Neural cell (in vitro differentiated cells): ENCODE results near the gene CELF4. TPM values are rescaled to one million over a fixed set of nuclear protein-coding genes. Genes with fewer than 3 reads are reported as not detected.

Experiments
- H2AFZ ChIP-seq: fragments of 200-600, 300-800 bp; sonication (generic), shearing (Covaris generic); 2 replicates; pipeline ENCODE4 v1.6.0; 2014; ENCODE audit warnings: low read depth, mild to moderate bottlenecking, antibody characterized with exemption, low read length, moderate library complexity
- H3F3A ChIP-seq: fragments of 200-600 bp; shearing (Covaris generic); 2 replicates; pipeline ENCODE4 v1.6.1; 2016; ENCODE audit warnings: mild to moderate bottlenecking, moderate library complexity, mixed read lengths, antibody characterized with exemption, low read length; ENCODE audit not compliant: insufficient read depth, poor library complexity, severe bottlenecking
- H3K27ac ChIP-seq: fragments of 200-600, 300-800 bp; sonication (generic), shearing (Covaris generic); 2 replicates; pipeline ENCODE4 v1.5.1; 2014; ENCODE audit warnings: mild to moderate bottlenecking, low read length, moderate library complexity
- H3K27me3 ChIP-seq: fragments of 300-800, 200-600 bp; sonication (generic), shearing (Covaris generic); 2 replicates; pipeline ENCODE4 v1.6.0; 2014; ENCODE audit warnings: mild to moderate bottlenecking, low read depth, low read length, moderate library complexity; ENCODE audit not compliant: insufficient read depth
- H3K36me3 ChIP-seq: fragments of 300-800, 200-600 bp; sonication (generic), shearing (Covaris generic); 2 replicates; pipeline ENCODE4 v1.5.1; 2014; ENCODE audit warnings: mild to moderate bottlenecking, antibody characterized with exemption, low read length, moderate library complexity; ENCODE audit not compliant: insufficient read depth
- H3K4me2 ChIP-seq: fragments of 300-800, 200-600 bp; sonication (generic), shearing (Covaris generic); 2 replicates; pipeline ENCODE4 v1.6.0; 2014; ENCODE audit warnings: mild to moderate bottlenecking, low read length
- H3K4me3 ChIP-seq: fragments of 300-800, 200-600 bp; sonication (generic), shearing (Covaris generic); 2 replicates; pipeline ENCODE4 v1.5.1; 2014; ENCODE audit warnings: mild to moderate bottlenecking, low read length, moderate library complexity
- H3K79me2 ChIP-seq: fragments of 200-600 bp; shearing (Covaris generic); replicated peaks from 2 replicates; pipeline ENCODE4 v1.6.0; 2014; ENCODE audit warnings: mild to moderate bottlenecking, low read length, moderate library complexity; ENCODE audit not compliant: insufficient read depth
- H3K9ac ChIP-seq: fragments of 300-800, 200-600 bp; sonication (generic), shearing (Covaris generic); 2 replicates; pipeline ENCODE4 v1.6.1; 2016; ENCODE audit warnings: mild to moderate bottlenecking, low read length, mixed read lengths
- H3K9me2 ChIP-seq: fragments of 200-600 bp; shearing (Covaris generic); 2 replicates; pipeline ENCODE4 v1.6.1; 2016; ENCODE audit warnings: mild to moderate bottlenecking, low read length, mixed read lengths; ENCODE audit not compliant: insufficient read depth
- H3K9me3 ChIP-seq: fragments of 200-600, 300-800 bp; sonication (generic), shearing (Covaris generic); 2 replicates; pipeline ENCODE4 v1.6.1; 2016; ENCODE audit warnings: mild to moderate bottlenecking, mixed run types, low read length, moderate library complexity, mixed read lengths
- H4K20me1 ChIP-seq: fragments of 200-600 bp; shearing (Covaris generic); 2 replicates; pipeline ENCODE4 v1.6.1; 2016; ENCODE audit warnings: mild to moderate bottlenecking, mixed run types; ENCODE audit not compliant: insufficient read depth
- EP300 ChIP-seq: fragments of 450-650 bp; conservative IDR thresholded peaks from 2 replicates; pipeline ENCODE4 v1.6.1; 2014; ENCODE audit warnings: antibody characterized with exemption, mild to moderate bottlenecking, moderate library complexity; ENCODE audit not compliant: poor library complexity, severe bottlenecking
- EZH2 ChIP-seq: fragments of 200-600, 300-800 bp; shearing (Covaris generic), sonication (generic); IDR thresholded peaks from 2 replicates; pipeline ENCODE4 v1.6.1; 2014; ENCODE audit warnings: antibody characterized with exemption, low read length, borderline replicate concordance, mild to moderate bottlenecking; ENCODE audit not compliant: insufficient read depth, poor library complexity, severe bottlenecking
- MXI1 ChIP-seq: fragments of 450-650 bp; conservative IDR thresholded peaks from 2 replicates; pipeline ENCODE4 v1.6.1; 2014; ENCODE audit warnings: antibody characterized with exemption, mild to moderate bottlenecking; ENCODE audit not compliant: poor library complexity, severe bottlenecking
- POLR2AphosphoS5 ChIP-seq: IDR thresholded peaks from 2 replicates; pipeline ENCODE4 v1.6.1; 2012
- RAD21 ChIP-seq: fragments of 450-650 bp; conservative IDR thresholded peaks from 2 replicates; pipeline ENCODE4 v1.6.1; 2014; ENCODE audit warnings: antibody characterized with exemption, mild to moderate bottlenecking, moderate library complexity
- SMC3 ChIP-seq: fragments of 450-650 bp; conservative IDR thresholded peaks from 2 replicates; pipeline ENCODE4 v1.6.1; 2014; ENCODE audit warnings: antibody characterized with exemption, mild to moderate bottlenecking, moderate library complexity; ENCODE audit not compliant: poor library complexity
- TAF1 ChIP-seq: IDR thresholded peaks from 2 replicates; pipeline ENCODE4 v1.6.1; 2012; ENCODE audit warnings: low read depth
- polyA plus RNA-seq: library from polyadenylated mRNA; depleted of rRNA; stranded (reverse); fragments of >200 nt; gene quantifications from 2 replicates; pipeline ENCODE4 v1.2.3, GENCODE V29; 2014
- TF ChIP-seq, protein P1 (sequence below): fragments of 450-650 bp; IDR thresholded peaks from 2 replicates; pipeline ENCODE4 v1.5.1; 2014; ENCODE audit warnings: antibody characterized with exemption, mild to moderate bottlenecking, moderate library complexity; ENCODE audit not compliant: poor library complexity, severe bottlenecking
- TF ChIP-seq, protein P2 (sequence below): IDR thresholded peaks from 2 replicates; pipeline ENCODE4 v1.6.1; 2012; ENCODE audit warnings: borderline replicate concordance

The CELF4 gene
- polyA plus RNA-seq, 1 donor from 2014 or later = 191 TPM

DNA sequence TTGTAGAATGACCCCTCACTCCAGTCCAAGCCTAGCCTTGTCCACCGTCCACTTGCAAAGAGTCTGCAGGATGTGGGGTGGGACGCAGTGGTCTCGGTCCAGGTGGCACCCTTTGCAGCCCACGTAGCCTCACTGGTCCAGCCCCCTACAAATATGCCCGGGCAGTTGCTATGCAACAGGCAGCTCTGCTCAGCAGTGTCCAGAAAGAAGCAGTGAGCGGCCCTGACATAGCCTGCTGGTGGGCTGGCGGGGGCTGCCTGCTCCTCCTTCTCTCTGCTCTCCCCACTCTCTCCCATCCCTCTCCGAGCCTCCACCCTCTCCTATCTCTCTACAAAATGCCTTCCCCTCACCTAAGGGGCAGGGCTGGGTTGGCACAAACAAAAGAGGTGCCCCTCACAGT, 233.4 kb downstream of the CELF4 start:
- Histone ChIP-seq H3K79me2 (no peaks in the 10 kb centered on the region), H3K9ac (no peak overlapping the region), H3F3A (no peaks in the 10 kb centered on the region), H2AFZ (no peak overlapping the region), H4K20me1 (no peaks in the 10 kb centered on the region), H3K36me3 (no peaks in the 10 kb centered on the region), H3K9me3 (no peaks in the 10 kb centered on the region), H3K9me2 (no peaks in the 10 kb centered on the region), H3K4me2 (no peak overlapping the region), H3K27ac (no peak overlapping the region), H3K27me3 (no peaks in the 10 kb centered on the region), H3K4me3 (no peak overlapping the region)
- no peak for TF ChIP-seq MXI1
- TF ChIP-seq TAF1 = no peak
- TF ChIP-seq, protein P1, sequence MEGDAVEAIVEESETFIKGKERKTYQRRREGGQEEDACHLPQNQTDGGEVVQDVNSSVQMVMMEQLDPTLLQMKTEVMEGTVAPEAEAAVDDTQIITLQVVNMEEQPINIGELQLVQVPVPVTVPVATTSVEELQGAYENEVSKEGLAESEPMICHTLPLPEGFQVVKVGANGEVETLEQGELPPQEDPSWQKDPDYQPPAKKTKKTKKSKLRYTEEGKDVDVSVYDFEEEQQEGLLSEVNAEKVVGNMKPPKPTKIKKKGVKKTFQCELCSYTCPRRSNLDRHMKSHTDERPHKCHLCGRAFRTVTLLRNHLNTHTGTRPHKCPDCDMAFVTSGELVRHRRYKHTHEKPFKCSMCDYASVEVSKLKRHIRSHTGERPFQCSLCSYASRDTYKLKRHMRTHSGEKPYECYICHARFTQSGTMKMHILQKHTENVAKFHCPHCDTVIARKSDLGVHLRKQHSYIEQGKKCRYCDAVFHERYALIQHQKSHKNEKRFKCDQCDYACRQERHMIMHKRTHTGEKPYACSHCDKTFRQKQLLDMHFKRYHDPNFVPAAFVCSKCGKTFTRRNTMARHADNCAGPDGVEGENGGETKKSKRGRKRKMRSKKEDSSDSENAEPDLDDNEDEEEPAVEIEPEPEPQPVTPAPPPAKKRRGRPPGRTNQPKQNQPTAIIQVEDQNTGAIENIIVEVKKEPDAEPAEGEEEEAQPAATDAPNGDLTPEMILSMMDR = no peak
- TF ChIP-seq, protein P2, sequence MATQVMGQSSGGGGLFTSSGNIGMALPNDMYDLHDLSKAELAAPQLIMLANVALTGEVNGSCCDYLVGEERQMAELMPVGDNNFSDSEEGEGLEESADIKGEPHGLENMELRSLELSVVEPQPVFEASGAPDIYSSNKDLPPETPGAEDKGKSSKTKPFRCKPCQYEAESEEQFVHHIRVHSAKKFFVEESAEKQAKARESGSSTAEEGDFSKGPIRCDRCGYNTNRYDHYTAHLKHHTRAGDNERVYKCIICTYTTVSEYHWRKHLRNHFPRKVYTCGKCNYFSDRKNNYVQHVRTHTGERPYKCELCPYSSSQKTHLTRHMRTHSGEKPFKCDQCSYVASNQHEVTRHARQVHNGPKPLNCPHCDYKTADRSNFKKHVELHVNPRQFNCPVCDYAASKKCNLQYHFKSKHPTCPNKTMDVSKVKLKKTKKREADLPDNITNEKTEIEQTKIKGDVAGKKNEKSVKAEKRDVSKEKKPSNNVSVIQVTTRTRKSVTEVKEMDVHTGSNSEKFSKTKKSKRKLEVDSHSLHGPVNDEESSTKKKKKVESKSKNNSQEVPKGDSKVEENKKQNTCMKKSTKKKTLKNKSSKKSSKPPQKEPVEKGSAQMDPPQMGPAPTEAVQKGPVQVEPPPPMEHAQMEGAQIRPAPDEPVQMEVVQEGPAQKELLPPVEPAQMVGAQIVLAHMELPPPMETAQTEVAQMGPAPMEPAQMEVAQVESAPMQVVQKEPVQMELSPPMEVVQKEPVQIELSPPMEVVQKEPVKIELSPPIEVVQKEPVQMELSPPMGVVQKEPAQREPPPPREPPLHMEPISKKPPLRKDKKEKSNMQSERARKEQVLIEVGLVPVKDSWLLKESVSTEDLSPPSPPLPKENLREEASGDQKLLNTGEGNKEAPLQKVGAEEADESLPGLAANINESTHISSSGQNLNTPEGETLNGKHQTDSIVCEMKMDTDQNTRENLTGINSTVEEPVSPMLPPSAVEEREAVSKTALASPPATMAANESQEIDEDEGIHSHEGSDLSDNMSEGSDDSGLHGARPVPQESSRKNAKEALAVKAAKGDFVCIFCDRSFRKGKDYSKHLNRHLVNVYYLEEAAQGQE = no peak
- TF ChIP-seq EP300 = no peak
- no peak for TF ChIP-seq RAD21
- TF ChIP-seq EZH2 = no peak
- no peak for TF ChIP-seq SMC3
- TF ChIP-seq POLR2AphosphoS5 = no peak

DNA sequence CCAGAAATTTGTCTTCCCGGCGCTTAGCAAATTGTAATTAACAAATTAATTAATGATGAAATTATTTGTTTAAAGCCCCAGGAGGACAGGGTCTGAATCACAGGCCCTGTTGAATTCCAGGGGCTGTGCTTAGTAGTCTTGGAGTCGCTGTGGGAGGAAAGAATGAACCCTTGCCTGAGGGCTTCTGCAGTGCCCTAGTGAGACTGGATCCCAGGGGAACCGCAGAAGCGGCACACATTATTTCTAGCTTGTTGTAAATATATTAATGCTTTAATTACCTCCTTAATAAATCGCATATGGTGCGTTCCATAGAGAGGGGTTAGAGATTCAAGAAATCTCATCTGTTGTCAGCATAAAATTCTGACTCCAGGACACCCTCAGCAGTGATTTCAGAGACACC, 235.4 kb downstream of the CELF4 start:
- Histone ChIP-seq H3K27ac (no peak overlapping the region), H3K9me2 (no peaks in the 10 kb centered on the region), H4K20me1 (no peaks in the 10 kb centered on the region), H3K4me2 (no peak overlapping the region), H3K79me2 (no peaks in the 10 kb centered on the region), H3K36me3 (no peaks in the 10 kb centered on the region), H3K9me3 (no peaks in the 10 kb centered on the region), H3K27me3 (no peaks in the 10 kb centered on the region), H3K4me3 (no peak overlapping the region), H3F3A (no peaks in the 10 kb centered on the region), H3K9ac (no peak overlapping the region), H2AFZ (no peak overlapping the region)
- no peak for TF ChIP-seq EZH2
- no peak for TF ChIP-seq POLR2AphosphoS5
- TF ChIP-seq, protein P2 = no peak
- TF ChIP-seq, protein P1 = no peak
- no peak for TF ChIP-seq RAD21
